ENCODE measurements around the gene TAS2R41.

DNA sequence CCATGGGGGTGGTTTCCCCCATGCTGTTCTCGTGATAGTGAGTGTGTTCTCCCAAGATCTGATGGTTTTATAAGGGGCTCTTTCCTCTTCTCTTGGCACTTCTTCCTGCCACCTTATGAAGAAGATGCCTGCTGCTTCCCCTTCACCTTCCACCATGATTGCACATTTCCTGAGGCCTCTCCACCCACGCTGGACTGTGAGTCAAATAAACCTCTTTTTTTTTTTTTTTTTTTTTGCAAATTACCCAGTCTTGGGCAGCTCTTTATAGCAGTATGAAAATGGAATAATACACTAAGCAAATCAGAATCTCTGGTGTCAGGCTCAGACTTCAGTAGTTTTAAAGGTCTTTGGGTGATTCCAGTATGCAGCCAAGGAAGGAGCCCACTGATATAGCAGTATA lies 28.2 kb downstream of the TAS2R41 start:
- TF ChIP-seq, protein P1, sequence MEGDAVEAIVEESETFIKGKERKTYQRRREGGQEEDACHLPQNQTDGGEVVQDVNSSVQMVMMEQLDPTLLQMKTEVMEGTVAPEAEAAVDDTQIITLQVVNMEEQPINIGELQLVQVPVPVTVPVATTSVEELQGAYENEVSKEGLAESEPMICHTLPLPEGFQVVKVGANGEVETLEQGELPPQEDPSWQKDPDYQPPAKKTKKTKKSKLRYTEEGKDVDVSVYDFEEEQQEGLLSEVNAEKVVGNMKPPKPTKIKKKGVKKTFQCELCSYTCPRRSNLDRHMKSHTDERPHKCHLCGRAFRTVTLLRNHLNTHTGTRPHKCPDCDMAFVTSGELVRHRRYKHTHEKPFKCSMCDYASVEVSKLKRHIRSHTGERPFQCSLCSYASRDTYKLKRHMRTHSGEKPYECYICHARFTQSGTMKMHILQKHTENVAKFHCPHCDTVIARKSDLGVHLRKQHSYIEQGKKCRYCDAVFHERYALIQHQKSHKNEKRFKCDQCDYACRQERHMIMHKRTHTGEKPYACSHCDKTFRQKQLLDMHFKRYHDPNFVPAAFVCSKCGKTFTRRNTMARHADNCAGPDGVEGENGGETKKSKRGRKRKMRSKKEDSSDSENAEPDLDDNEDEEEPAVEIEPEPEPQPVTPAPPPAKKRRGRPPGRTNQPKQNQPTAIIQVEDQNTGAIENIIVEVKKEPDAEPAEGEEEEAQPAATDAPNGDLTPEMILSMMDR (conservative IDR thresholded peaks at IDR 0.05; ENCODE audit: low read depth, low read length) = no peak
- TF ChIP-seq POLR2A (IDR thresholded peaks at IDR 0.05; ENCODE audit: low read depth, low read length) = no peak
- TF ChIP-seq RFX5 (IDR thresholded peaks at IDR 0.05; ENCODE audit: low read depth, low read length) = no peak
- TF ChIP-seq USF2 (IDR thresholded peaks at IDR 0.05; ENCODE audit: low read depth, low read length) = no peak
- TF ChIP-seq MAZ (IDR thresholded peaks at IDR 0.05; ENCODE audit: borderline replicate concordance, low read depth, low read length) = no peak
- TF ChIP-seq RAD21 (IDR thresholded peaks at IDR 0.05; ENCODE audit: low read length) = no peak
- TF ChIP-seq MXI1 (IDR thresholded peaks at IDR 0.05; ENCODE audit: borderline replicate concordance, low read depth, low read length) = no peak
- no peak for TF ChIP-seq MAFK (IDR thresholded peaks at IDR 0.05; ENCODE audit: low read depth, low read length)
- no peak for TF ChIP-seq FOS (IDR thresholded peaks at IDR 0.05; ENCODE audit: low read depth, low read length)
- TF ChIP-seq SMC3 (IDR thresholded peaks at IDR 0.05; ENCODE audit: low read depth, low read length) = no peak
- TF ChIP-seq RCOR1 (IDR thresholded peaks at IDR 0.05; ENCODE audit: insufficient replicate concordance, low read length) = no peak
- no peak for TF ChIP-seq CEBPB (IDR thresholded peaks at IDR 0.05; ENCODE audit: low read depth, low read length)
- TF ChIP-seq BHLHE40 (IDR thresholded peaks at IDR 0.05; ENCODE audit: low read depth, low read length) = no peak

All from IMR-90 (cell line).